ENCODE measurements around the gene HFE. TPM values are rescaled to one million over a fixed set of nuclear protein-coding genes. Genes with fewer than 3 reads are reported as not detected.

Gene HFE
- total and polyA plus RNA-seq, 2 experiments from 2014 or later: 8.6 to 10.8 TPM

DNA sequence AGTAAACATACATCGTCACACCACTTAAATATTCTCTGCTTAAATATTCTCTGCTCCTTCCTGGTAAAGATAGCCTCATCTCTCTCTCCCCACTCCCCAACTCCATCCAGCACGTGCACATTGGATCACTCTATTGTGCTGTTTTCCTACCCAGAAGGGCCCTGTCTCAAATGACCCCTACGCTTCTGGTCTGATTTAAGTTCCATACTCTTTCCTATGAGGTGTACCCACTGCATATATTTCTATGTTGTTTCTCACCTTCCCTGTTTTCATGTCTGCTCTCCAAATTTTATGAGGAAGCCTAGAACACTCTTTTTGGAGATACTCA lies 53.7 kb downstream of the HFE start:
- Histone ChIP-seq H3K79me2 (ENCODE audit: insufficient read depth) (peaks cover 32% of the 10 kb centered on the region), H4K20me1 (ENCODE audit: insufficient read depth) (no peaks in the 10 kb centered on the region), H3K36me3 (ENCODE audit: low read depth) (peaks cover 10% of the 10 kb centered on the region), H3F3A (ENCODE audit: insufficient read depth) (no peaks in the 10 kb centered on the region; the same call in 1 of the 2 replicates), H3K4me2 (ENCODE audit: unreplicated experiment) (no peak overlapping the region), H3K27ac (no peak overlapping the region), H3K4me1 (ENCODE audit: insufficient read depth) (no peaks in the 10 kb centered on the region), H3K9me2 (ENCODE audit: insufficient read depth) (no peaks in the 10 kb centered on the region), H3K4me3 (no peak overlapping the region), H3K9me3 (ENCODE audit: low read depth) (no peaks in the 10 kb centered on the region), H3K9ac (no peak overlapping the region), H3K27me3 (replicated peaks; ENCODE audit: insufficient read depth) (no peaks in the 10 kb centered on the region), H2AFZ (no peak overlapping the region)
- 84 to 91% methylated on average over 3 of the region's 3 CpGs for WGBS, 2 experiments (ENCODE audit: low coverage in 1 of 2, low lambda C conversion rate in 2 of 2, missing lambda C conversion rate in 2 of 2)
- TF ChIP-seq EZH2 (IDR thresholded peaks at IDR 0.05; ENCODE audit: insufficient read depth, poor library complexity, severe bottlenecking): no peak
- TF ChIP-seq EZH2phosphoT487 (IDR thresholded peaks at IDR 0.05; ENCODE audit: insufficient read depth, low read depth): no peak
- in situ Hi-C loops (cut with MboI): no loop called here
- DNase-seq: no peak

DNA sequence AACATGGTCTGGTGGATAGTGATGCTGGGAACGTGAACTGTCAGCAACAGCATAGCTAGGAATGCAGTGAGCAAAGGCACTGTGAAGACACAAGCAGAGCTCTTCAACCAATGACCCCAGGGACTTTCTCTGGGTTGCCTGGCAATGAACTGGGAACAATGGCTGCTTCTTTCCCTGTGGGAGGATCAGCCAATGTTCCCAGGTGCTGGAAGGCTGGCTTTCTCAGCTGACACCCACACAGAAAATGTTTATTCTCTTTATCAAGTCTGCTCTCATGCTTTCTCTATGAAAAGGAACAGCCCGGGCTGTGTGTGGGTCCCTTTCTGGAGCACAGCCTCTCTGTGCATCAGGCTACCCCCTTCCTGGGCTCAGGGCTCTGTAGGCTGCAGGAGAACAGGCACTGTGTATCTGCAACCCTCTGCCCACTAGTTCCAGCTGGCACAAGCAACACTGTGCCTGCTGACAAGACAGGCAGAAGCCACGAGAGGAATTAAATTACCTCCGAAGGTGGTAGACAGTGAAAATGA lies 54.2 kb downstream of the HFE start:
- no peaks in the 10 kb centered on the region for H3K27me3 ChIP-seq (replicated peaks; ENCODE audit: insufficient read depth)
- no peak overlapping the region for H2AFZ ChIP-seq
- no peak for TF ChIP-seq EZH2phosphoT487 (IDR thresholded peaks at IDR 0.05; ENCODE audit: insufficient read depth, low read depth)
- TF ChIP-seq EZH2 (IDR thresholded peaks at IDR 0.05; ENCODE audit: insufficient read depth, poor library complexity, severe bottlenecking): no peak
- H3F3A ChIP-seq (ENCODE audit: insufficient read depth): no peaks in the 10 kb centered on the region
- in situ Hi-C loops (cut with MboI): no loop called here
- H3K4me3 ChIP-seq: no peak overlapping the region
- no peaks in the 10 kb centered on the region for H4K20me1 ChIP-seq (ENCODE audit: insufficient read depth)
- H3K4me2 ChIP-seq (ENCODE audit: unreplicated experiment): no peak overlapping the region
- no peaks in the 10 kb centered on the region for H3K9me2 ChIP-seq (ENCODE audit: insufficient read depth)
- 78 to 79% methylated on average over 4 of the region's 4 CpGs for WGBS, 2 experiments (ENCODE audit: low coverage in 1 of 2, low lambda C conversion rate in 2 of 2, missing lambda C conversion rate in 2 of 2)
- H3K9me3 ChIP-seq (ENCODE audit: low read depth): no peaks in the 10 kb centered on the region
- no peak for DNase-seq
- no peak overlapping the region for H3K27ac ChIP-seq
- H3K9ac ChIP-seq: no peak overlapping the region
- peaks cover 10% of the 10 kb centered on the region for H3K36me3 ChIP-seq (ENCODE audit: low read depth)
- peaks cover 27% of the 10 kb centered on the region for H3K79me2 ChIP-seq (ENCODE audit: insufficient read depth)
- H3K4me1 ChIP-seq (ENCODE audit: insufficient read depth): no peaks in the 10 kb centered on the region

DNA sequence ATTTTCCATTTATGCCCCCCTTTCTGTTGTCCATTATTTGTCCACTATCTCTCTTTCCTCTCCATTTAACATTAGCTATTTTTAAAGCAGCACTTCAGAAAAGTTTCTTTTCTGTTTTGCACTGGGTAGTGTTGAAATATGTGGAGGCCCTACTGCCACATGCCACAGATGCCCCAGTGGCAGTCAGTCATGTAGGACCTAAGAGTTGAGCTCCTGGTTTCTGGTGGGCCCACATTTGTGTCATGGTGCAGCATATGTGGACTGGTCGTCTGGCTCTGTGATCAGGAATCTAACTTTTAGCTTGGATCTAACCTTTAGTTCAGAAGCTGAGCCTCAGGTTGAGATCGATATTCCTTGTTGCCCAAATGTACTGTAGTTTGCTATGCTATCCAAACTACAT lies 54.8 kb downstream of the HFE start:
- no peaks in the 10 kb centered on the region for H3F3A ChIP-seq (ENCODE audit: insufficient read depth)
- H3K79me2 ChIP-seq (ENCODE audit: insufficient read depth): peaks cover 22% of the 10 kb centered on the region
- no peak overlapping the region for H3K9ac ChIP-seq
- H3K9me2 ChIP-seq (ENCODE audit: insufficient read depth): no peaks in the 10 kb centered on the region
- no peaks in the 10 kb centered on the region for H4K20me1 ChIP-seq (ENCODE audit: insufficient read depth)
- no peaks in the 10 kb centered on the region for H3K27me3 ChIP-seq (replicated peaks; ENCODE audit: insufficient read depth)
- H3K4me1 ChIP-seq (ENCODE audit: insufficient read depth): no peaks in the 10 kb centered on the region
- H3K9me3 ChIP-seq (ENCODE audit: low read depth): no peaks in the 10 kb centered on the region
- no peak overlapping the region for H3K4me2 ChIP-seq (ENCODE audit: unreplicated experiment)
- no peak overlapping the region for H3K27ac ChIP-seq
- no peak for DNase-seq
- no peak overlapping the region for H3K4me3 ChIP-seq
- TF ChIP-seq EZH2 (IDR thresholded peaks at IDR 0.05; ENCODE audit: insufficient read depth, poor library complexity, severe bottlenecking): no peak
- no peak for TF ChIP-seq EZH2phosphoT487 (IDR thresholded peaks at IDR 0.05; ENCODE audit: insufficient read depth, low read depth)
- H2AFZ ChIP-seq: no peak overlapping the region
- H3K36me3 ChIP-seq (ENCODE audit: low read depth): peaks cover 10% of the 10 kb centered on the region
- in situ Hi-C loops (cut with MboI): no loop called here
- 88 to 89% methylated on average over 2 of the region's 2 CpGs for WGBS, 2 experiments (ENCODE audit: low coverage in 1 of 2, low lambda C conversion rate in 2 of 2, missing lambda C conversion rate in 2 of 2)

Other genes starting within 250 kb of the HFE start
- gene SLC17A3, start 213.2 kb upstream of the HFE start, total RNA-seq (2014; rRNA removed; shearing (Covaris generic)): not detected in 2 replicates
- gene SLC17A3, start 213.2 kb upstream of the HFE start, polyA plus RNA-seq (2016; fragmentation: Nextera tagmentation; extraction: Ambion mirVana): not detected in 2 replicates
- gene SLC17A2, start 156.7 kb upstream of the HFE start, total RNA-seq (2014; rRNA removed; shearing (Covaris generic)): not detected in 2 replicates
- not detected in 2 replicates for gene SLC17A2, start 156.7 kb upstream of the HFE start, polyA plus RNA-seq (2016; fragmentation: Nextera tagmentation; extraction: Ambion mirVana)
- 5.9 and 7.6 TPM in 2 replicates for gene TRIM38, start 124.6 kb upstream of the HFE start, total RNA-seq (2014; rRNA removed; shearing (Covaris generic))
- 6.5 and 7.3 TPM in 2 replicates for gene TRIM38, start 124.6 kb upstream of the HFE start, polyA plus RNA-seq (2016; fragmentation: Nextera tagmentation; extraction: Ambion mirVana)